GM15510 (cell line): ENCODE data around the gene ZNF443.

Experiments used
- POLR2A ChIP-seq: IDR thresholded peaks from 3 replicates; pipeline ENCODE4 v1.6.1; 2011; ENCODE audit warnings: borderline replicate concordance; ENCODE audit not compliant: insufficient read length; ENCODE audit errors: extremely low read depth

ZNF443 gene

GRCh38 chr19:12440541-12441316 is at the start of gene ZNF443:
Gene ZNF443 (minus strand): TSS chr19:12441021. CDS start chr19:12440914, 107 bp downstream.
- peak; percentile 55 for TF ChIP-seq POLR2A

GRCh38 chr19:12485571-12485970 is 44.8 kb upstream of the ZNF443 start:
- TF ChIP-seq POLR2A = no peak

GRCh38 chr19:12485052-12485416 is 44.2 kb upstream of the ZNF443 start:
- TF ChIP-seq POLR2A = no peak

- TF ChIP-seq POLR2A = peak; percentile 90
Observed at GRCh38 chr19:12484371-12485051, 43.7 kb upstream of the ZNF443 start, which contains the start of gene ZNF709. Gene ZNF709 (minus strand): TSS chr19:12484816. CDS start chr19:12484657, 159 bp downstream.

- TF ChIP-seq POLR2A = no peak
Observed at GRCh38 chr19:12484011-12484370, 43.2 kb upstream of the ZNF443 start.

- no peak for TF ChIP-seq POLR2A
Observed at GRCh38 chr19:12482509-12482886, 41.7 kb upstream of the ZNF443 start.

GRCh38 chr19:12481781-12482508 is 41.1 kb upstream of the ZNF443 start:
- TF ChIP-seq POLR2A = no peak

- no peak for TF ChIP-seq POLR2A
Observed at GRCh38 chr19:12478234-12478941, 37.6 kb upstream of the ZNF443 start.

GRCh38 chr19:12465211-12465610 is 24.4 kb upstream of the ZNF443 start:
- TF ChIP-seq POLR2A = no peak

GRCh38 chr19:12464769-12465168 is 23.9 kb upstream of the ZNF443 start:
- no peak for TF ChIP-seq POLR2A

GRCh38 chr19:12453495-12453894 is 12.7 kb upstream of the ZNF443 start:
- no peak for TF ChIP-seq POLR2A

- no peak for TF ChIP-seq POLR2A
Observed at GRCh38 chr19:12450844-12451243, 10.0 kb upstream of the ZNF443 start.

GRCh38 chr19:12448808-12449207 is 8.0 kb upstream of the ZNF443 start:
- TF ChIP-seq POLR2A = no peak

GRCh38 chr19:12425888-12426274 is 14.9 kb downstream of the ZNF443 start:
- TF ChIP-seq POLR2A = no peak
